ENCODE results near the gene RAB31.
A peak's percentile ranks its signal among the peaks of the same experiment; 100 is the strongest.

Gene RAB31

GRCh38 chr18:9712611-9713010, 4.5 kb downstream of the RAB31 start:
- TF ChIP-seq POLR2AphosphoS5 (IDR thresholded peaks at IDR 0.05; ENCODE audit: borderline replicate concordance, low read depth, low read length) (no peak), FOXP2 (optimal IDR thresholded peaks at IDR 0.05; ENCODE audit: control extremely low read depth, extremely low read length, insufficient read depth) (no peak), EZH2 (IDR thresholded peaks at IDR 0.05) (no peak)
- Histone ChIP-seq H3K9ac (ENCODE audit: insufficient read length) (no peak overlapping the region), H3K36me3 (ENCODE audit: insufficient read depth, low read length) (no peaks in the 10 kb centered on the region), H3K9me3 (ENCODE audit: low read depth, low read length) (no peaks in the 10 kb centered on the region; the same call in 1 of the 2 replicates), H3K27ac (no peak overlapping the region), H3K4me3 (no peak overlapping the region)
- no peak for DNase-seq (ENCODE audit: low read depth, low spot score)

- Histone ChIP-seq H3K9ac (ENCODE audit: insufficient read length) (no peak overlapping the region), H3K36me3 (ENCODE audit: insufficient read depth, low read length) (no peaks in the 10 kb centered on the region), H3K27ac (no peak overlapping the region), H3K4me3 (no peak overlapping the region), H3K9me3 (ENCODE audit: low read depth, low read length) (no peaks in the 10 kb centered on the region; the same call in 1 of the 2 replicates)
- TF ChIP-seq EZH2 (IDR thresholded peaks at IDR 0.05) (no peak), FOXP2 (optimal IDR thresholded peaks at IDR 0.05; ENCODE audit: control extremely low read depth, extremely low read length, insufficient read depth) (no peak), POLR2AphosphoS5 (IDR thresholded peaks at IDR 0.05; ENCODE audit: borderline replicate concordance, low read depth, low read length) (no peak)
- DNase-seq (ENCODE audit: low read depth, low spot score) = no peak
Observed at GRCh38 chr18:9714266-9715087, 6.4 kb downstream of the RAB31 start.

GRCh38 chr18:9715088-9715343, 6.9 kb downstream of the RAB31 start:
- Histone ChIP-seq H3K9me3 (ENCODE audit: low read depth, low read length) (no peaks in the 10 kb centered on the region; the same call in 1 of the 2 replicates), H3K36me3 (ENCODE audit: insufficient read depth, low read length) (no peaks in the 10 kb centered on the region), H3K4me3 (no peak overlapping the region), H3K27ac (no peak overlapping the region), H3K9ac (ENCODE audit: insufficient read length) (no peak overlapping the region)
- no peak for DNase-seq (ENCODE audit: low read depth, low spot score)
- TF ChIP-seq EZH2 (IDR thresholded peaks at IDR 0.05) (no peak), POLR2AphosphoS5 (IDR thresholded peaks at IDR 0.05; ENCODE audit: borderline replicate concordance, low read depth, low read length) (no peak), FOXP2 (optimal IDR thresholded peaks at IDR 0.05; ENCODE audit: control extremely low read depth, extremely low read length, insufficient read depth) (no peak)

GRCh38 chr18:9715978-9716774, 8.1 kb downstream of the RAB31 start:
- H3K4me3 ChIP-seq = no peak overlapping the region
- H3K9me3 ChIP-seq (ENCODE audit: low read depth, low read length) = no peaks in the 10 kb centered on the region; the same call in 1 of the 2 replicates
- H3K36me3 ChIP-seq (ENCODE audit: insufficient read depth, low read length) = no peaks in the 10 kb centered on the region
- no peak overlapping the region for H3K9ac ChIP-seq (ENCODE audit: insufficient read length)
- no peak for DNase-seq (ENCODE audit: low read depth, low spot score)
- TF ChIP-seq FOXP2 (optimal IDR thresholded peaks at IDR 0.05; ENCODE audit: control extremely low read depth, extremely low read length, insufficient read depth) (no peak), POLR2AphosphoS5 (IDR thresholded peaks at IDR 0.05; ENCODE audit: borderline replicate concordance, low read depth, low read length) (no peak), EZH2 (IDR thresholded peaks at IDR 0.05) (no peak)
- H3K27ac ChIP-seq = no peak overlapping the region

- H3K36me3 ChIP-seq (ENCODE audit: insufficient read depth, low read length) = no peaks in the 10 kb centered on the region
- no peak for DNase-seq (ENCODE audit: low read depth, low spot score)
- TF ChIP-seq FOXP2 (optimal IDR thresholded peaks at IDR 0.05; ENCODE audit: control extremely low read depth, extremely low read length, insufficient read depth) (no peak), EZH2 (IDR thresholded peaks at IDR 0.05) (no peak), POLR2AphosphoS5 (IDR thresholded peaks at IDR 0.05; ENCODE audit: borderline replicate concordance, low read depth, low read length) (no peak)
- no peak overlapping the region for H3K9ac ChIP-seq (ENCODE audit: insufficient read length)
- H3K4me3 ChIP-seq = no peak overlapping the region
- H3K27ac ChIP-seq = no peak overlapping the region
- no peaks in the 10 kb centered on the region; the same call in 1 of the 2 replicates for H3K9me3 ChIP-seq (ENCODE audit: low read depth, low read length)
Observed at GRCh38 chr18:9716780-9717563, 8.9 kb downstream of the RAB31 start.

- no peak for DNase-seq (ENCODE audit: low read depth, low spot score)
- H3K27ac ChIP-seq = no peak overlapping the region
- H3K4me3 ChIP-seq = peak overlapping the region; percentile 28; the same call in 1 of the 2 replicates
- H3K36me3 ChIP-seq (ENCODE audit: insufficient read depth, low read length) = no peaks in the 10 kb centered on the region
- no peak for TF ChIP-seq POLR2AphosphoS5 (IDR thresholded peaks at IDR 0.05; ENCODE audit: borderline replicate concordance, low read depth, low read length)
- no peak for TF ChIP-seq EZH2 (IDR thresholded peaks at IDR 0.05)
- no peak for TF ChIP-seq FOXP2 (optimal IDR thresholded peaks at IDR 0.05; ENCODE audit: control extremely low read depth, extremely low read length, insufficient read depth)
- no peaks in the 10 kb centered on the region for H3K9me3 ChIP-seq (ENCODE audit: low read depth, low read length)
- no peak overlapping the region for H3K9ac ChIP-seq (ENCODE audit: insufficient read length)
Observed at GRCh38 chr18:9719421-9719981, 11.4 kb downstream of the RAB31 start.

GRCh38 chr18:9720327-9720726, 12.2 kb downstream of the RAB31 start:
- Histone ChIP-seq H3K27ac (no peak overlapping the region), H3K9ac (ENCODE audit: insufficient read length) (no peak overlapping the region), H3K36me3 (ENCODE audit: insufficient read depth, low read length) (no peaks in the 10 kb centered on the region), H3K9me3 (ENCODE audit: low read depth, low read length) (no peaks in the 10 kb centered on the region), H3K4me3 (no peak overlapping the region)
- no peak for DNase-seq (ENCODE audit: low read depth, low spot score)
- no peak for TF ChIP-seq FOXP2 (optimal IDR thresholded peaks at IDR 0.05; ENCODE audit: control extremely low read depth, extremely low read length, insufficient read depth)
- TF ChIP-seq EZH2 (IDR thresholded peaks at IDR 0.05) = no peak
- TF ChIP-seq POLR2AphosphoS5 (IDR thresholded peaks at IDR 0.05; ENCODE audit: borderline replicate concordance, low read depth, low read length) = no peak
